ENCODE measurements around the gene FLNB. TPM values are rescaled to one million over a fixed set of nuclear protein-coding genes. Genes with fewer than 3 reads are reported as not detected.

Gene FLNB
- total and polyA plus RNA-seq, 10 of the 15 experiments (the other 5 are each of a cell fraction or from before 2014, with no cell fraction given): 13.6 to 51.8 (median 26.4) TPM

GRCh38 chr3:58034738-58035523 lies 26.7 kb downstream of the FLNB start (continued):
- peak; percentile 93 for TF ChIP-seq ATF7 (IDR thresholded peaks at IDR 0.05; ENCODE audit: low read depth)
- TF ChIP-seq NR2F1 (conservative IDR thresholded peaks at IDR 0.05): peak; percentile 87
- TF ChIP-seq ZNF592 (IDR thresholded peaks at IDR 0.05): peak; percentile 59; the same call in 1 of the 2 replicates
- TF ChIP-seq POLR2AphosphoS2 (IDR thresholded peaks at IDR 0.05; ENCODE audit: low read depth, low read length): no peak
- TF ChIP-seq CHD2 (IDR thresholded peaks at IDR 0.05; ENCODE audit: borderline replicate concordance, low read depth, low read length): peak; percentile 77; the same call in 1 of the 2 replicates
- TF ChIP-seq ZNF24 (IDR thresholded peaks at IDR 0.05): 0 out of 2 replicates have a peak, but pooled peaks have one; percentile 7
- TF ChIP-seq ZNF207 (IDR thresholded peaks at IDR 0.05; ENCODE audit: borderline replicate concordance): peak; percentile 75; the same call in 1 of the 2 replicates
- TF ChIP-seq E4F1 (IDR thresholded peaks at IDR 0.05; ENCODE audit: borderline replicate concordance, partially characterized antibody): no peak
- TF ChIP-seq ZBED1 (IDR thresholded peaks at IDR 0.05; ENCODE audit: borderline replicate concordance): peak; percentile 38; the same call in 1 of the 2 replicates
- TF ChIP-seq NFYB (IDR thresholded peaks at IDR 0.05; ENCODE audit: insufficient read depth, low read depth, low read length): peak; percentile 72; the same call in 1 of the 2 replicates
- peak; percentile 25; the same call in 1 of the 2 replicates for TF ChIP-seq MAX (IDR thresholded peaks at IDR 0.05; ENCODE audit: low read depth, low read length)
- no peak for TF ChIP-seq CBX3 (IDR thresholded peaks at IDR 0.05; ENCODE audit: borderline replicate concordance, low read depth)
- 0 out of 2 replicates have a peak, but pooled peaks have one; percentile 63 for TF ChIP-seq TCF3 (IDR thresholded peaks at IDR 0.05; ENCODE audit: borderline replicate concordance, insufficient read depth, low read depth, low read length)
- peak; percentile 59; the same call in 1 of the 2 replicates for TF ChIP-seq DPF2 (IDR thresholded peaks at IDR 0.05)
- TF ChIP-seq SP1 (IDR thresholded peaks at IDR 0.05; ENCODE audit: low read depth, low read length): peak; percentile 21
- peak; percentile 72 for TF ChIP-seq JUNB (IDR thresholded peaks at IDR 0.05)
- TF ChIP-seq CREM (IDR thresholded peaks at IDR 0.05; ENCODE audit: low read depth): peak; percentile 74; the same call in 1 of the 2 replicates
- TF ChIP-seq MTA3 (IDR thresholded peaks at IDR 0.05; ENCODE audit: borderline replicate concordance, low read length): peak; percentile 67; the same call in 1 of the 2 replicates
- no peak for TF ChIP-seq YBX1 (IDR thresholded peaks at IDR 0.05)
- peak; percentile 48; the same call in 1 of the 2 replicates for TF ChIP-seq LARP7 (IDR thresholded peaks at IDR 0.05)
- no peak for TF ChIP-seq RFX5 (IDR thresholded peaks at IDR 0.05; ENCODE audit: low read depth, low read length)
- TF ChIP-seq NFIC (IDR thresholded peaks at IDR 0.05; ENCODE audit: low read depth, low read length): peak; percentile 90
- TF ChIP-seq USF1 (IDR thresholded peaks at IDR 0.05; ENCODE audit: borderline replicate concordance, extremely low read length, insufficient read depth, low read depth, low read length): peak; percentile 68

Data from GM12878 (cell line).